Erythroblast (primary cell): ENCODE data around the gene KIF18A.

Experiments
- GATA1 ChIP-seq: IDR thresholded peaks from 2 replicates; pipeline ENCODE4 v1.6.1; 2011; ENCODE audit warnings: low read depth, mild to moderate bottlenecking, control low read depth, low read length, moderate library complexity
- POLR2A ChIP-seq: IDR thresholded peaks from 2 replicates; pipeline ENCODE4 v1.6.1; 2011; ENCODE audit warnings: mild to moderate bottlenecking, low read length

- TF ChIP-seq POLR2A = no peak
- TF ChIP-seq GATA1 = no peak
Observed at GRCh38 chr11:28137366-28137765, 29.4 kb upstream of the KIF18A start.
